MM.1S (cell line): ENCODE measurements around the gene PACRG.

Experiments
- DNase-seq: peaks from one replicate; pipeline ENCODE4 v3.0.0-alpha.2; 2015
- H2AFZ ChIP-seq: fragments of 300-600 bp; sonication (generic); 2 replicates; pipeline ENCODE4 v1.6.0; 2016; ENCODE audit warnings: antibody characterized with exemption, low read length
- H3F3A ChIP-seq: fragments of 300-600 bp; sonication (generic); 2 replicates; pipeline ENCODE4 v1.6.1; 2016; ENCODE audit warnings: mild to moderate bottlenecking, antibody characterized with exemption, low read length, moderate library complexity, mixed read lengths; ENCODE audit not compliant: insufficient read depth
- H3K27ac ChIP-seq: fragments of 300-600 bp; sonication (generic); 2 replicates; pipeline ENCODE4 v1.5.1; 2016; ENCODE audit warnings: mild to moderate bottlenecking, low read length
- H3K27me3 ChIP-seq: fragments of 300-600 bp; sonication (generic); replicated peaks from 2 replicates; pipeline ENCODE4 v1.6.0; 2016; ENCODE audit warnings: low read length; ENCODE audit not compliant: insufficient read depth
- H3K36me3 ChIP-seq: fragments of 300-600 bp; sonication (generic); replicated peaks from 2 replicates; pipeline ENCODE4 v1.6.1; 2016; ENCODE audit warnings: mild to moderate bottlenecking, low read length, mixed read lengths; ENCODE audit not compliant: insufficient read depth
- H3K4me1 ChIP-seq: fragments of 300-600 bp; sonication (generic); 2 replicates; pipeline ENCODE4 v1.6.1; 2016; ENCODE audit warnings: low read length, mixed read lengths
- H3K4me2 ChIP-seq: fragments of 300-600 bp; sonication (generic); 2 replicates; pipeline ENCODE4 v1.6.0; 2016; ENCODE audit warnings: low read depth, low read length
- H3K4me3 ChIP-seq: fragments of 300-600 bp; sonication (generic); 2 replicates; pipeline ENCODE4 v1.5.1; 2016; ENCODE audit warnings: low read length, mixed read lengths
- H3K79me2 ChIP-seq: fragments of 300-600 bp; sonication (generic); 2 replicates; pipeline ENCODE4 v1.6.1; 2016; ENCODE audit warnings: mixed run types, low read length, mixed read lengths
- H3K9ac ChIP-seq: fragments of 300-600 bp; sonication (generic); 2 replicates; pipeline ENCODE4 v1.6.1; 2016; ENCODE audit warnings: low read length, mixed read lengths
- H3K9me2 ChIP-seq: fragments of 300-600 bp; sonication (generic); replicated peaks from 2 replicates; pipeline ENCODE4 v1.6.1; 2016; ENCODE audit warnings: mild to moderate bottlenecking, low read length, mixed read lengths; ENCODE audit not compliant: insufficient read depth
- H3K9me3 ChIP-seq: fragments of 300-600 bp; sonication (generic); replicated peaks from 2 replicates; pipeline ENCODE4 v1.6.1; 2016; ENCODE audit warnings: mild to moderate bottlenecking, low read length, mixed read lengths; ENCODE audit not compliant: insufficient read depth
- H4K20me1 ChIP-seq: fragments of 300-600 bp; sonication (generic); 2 replicates; pipeline ENCODE4 v1.6.1; 2016; ENCODE audit warnings: mild to moderate bottlenecking, low read length, moderate library complexity, mixed read lengths; ENCODE audit not compliant: insufficient read depth
- CTCF ChIP-seq: fragments of 300-600 bp; sonication (generic); IDR thresholded peaks from 2 replicates; pipeline ENCODE4 v1.5.1; 2016; ENCODE audit warnings: antibody characterized with exemption, low read length, mixed read lengths
- EZH2 ChIP-seq: fragments of 300-600 bp; sonication (generic); optimal IDR thresholded peaks from 2 replicates; pipeline ENCODE3; 2017; ENCODE audit warnings: low read depth, mild to moderate bottlenecking, antibody characterized with exemption, low read length, mixed read lengths
- EZH2phosphoT487 ChIP-seq: fragments of 300-600 bp; sonication (generic); IDR thresholded peaks from 2 replicates; pipeline ENCODE4 v1.6.1; 2018; ENCODE audit warnings: antibody characterized with exemption, low read length

PACRG gene

DNA sequence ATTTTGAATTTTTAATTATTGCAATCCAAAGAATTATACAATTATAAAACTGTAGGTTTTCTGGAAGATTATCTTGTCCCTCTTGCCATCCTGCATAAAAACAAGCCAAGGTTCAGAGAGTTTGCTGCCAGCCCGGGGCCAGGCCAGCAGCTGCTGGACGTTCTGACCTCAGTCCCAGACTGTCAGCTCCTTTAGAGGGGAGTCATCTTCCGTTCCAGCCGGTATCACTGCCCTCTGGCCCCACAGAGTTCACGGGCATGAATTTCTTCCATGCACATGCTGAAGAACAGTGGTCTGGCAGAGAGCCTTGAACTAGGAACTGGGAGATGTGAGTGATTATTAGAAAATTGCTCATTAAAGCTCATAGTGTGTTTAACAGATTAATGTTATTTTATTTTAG is 556.4 kb downstream of the PACRG start:
- Histone ChIP-seq H3K79me2 (no peaks in the 10 kb centered on the region), H3K4me3 (no peak overlapping the region), H3K27me3 (no peaks in the 10 kb centered on the region), H3K36me3 (no peaks in the 10 kb centered on the region), H3K9ac (no peak overlapping the region), H4K20me1 (no peaks in the 10 kb centered on the region), H3K9me3 (no peaks in the 10 kb centered on the region), H3F3A (no peaks in the 10 kb centered on the region), H3K4me2 (no peak overlapping the region), H3K9me2 (no peaks in the 10 kb centered on the region), H2AFZ (no peak overlapping the region), H3K27ac (no peak overlapping the region), H3K4me1 (no peaks in the 10 kb centered on the region)
- no peak for TF ChIP-seq EZH2
- TF ChIP-seq EZH2phosphoT487, result no peak
- TF ChIP-seq CTCF, result no peak
- DNase-seq, result no peak

GRCh38 chr6:163285691-163286090 is 557.9 kb downstream of the PACRG start:
- Histone ChIP-seq H3K4me2 (no peak overlapping the region), H4K20me1 (no peaks in the 10 kb centered on the region)

DNA sequence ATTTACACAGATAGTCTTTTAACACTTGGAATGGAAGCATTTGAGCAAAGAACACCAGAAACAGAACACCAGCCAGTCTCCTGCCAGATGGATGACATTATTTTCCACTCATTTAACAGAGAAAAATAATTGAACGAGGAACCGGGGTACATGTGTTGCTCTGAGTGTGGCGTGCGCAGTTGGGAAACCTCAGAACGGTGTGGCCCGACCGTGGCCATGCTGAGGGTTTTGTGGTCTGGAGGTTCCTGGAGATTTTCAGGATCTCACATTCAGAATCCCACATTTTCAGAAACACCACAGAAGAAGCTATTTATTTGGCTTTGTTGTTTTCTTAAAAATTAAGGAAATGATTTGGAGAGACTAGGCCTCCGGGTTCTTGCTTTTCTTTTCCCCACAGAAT is 559.9 kb downstream of the PACRG start:
- no peak overlapping the region for H3K27ac ChIP-seq
- H3F3A ChIP-seq, result no peaks in the 10 kb centered on the region
- no peaks in the 10 kb centered on the region for H3K9me3 ChIP-seq
- no peaks in the 10 kb centered on the region for H3K9me2 ChIP-seq
- H3K4me2 ChIP-seq, result no peak overlapping the region
- no peak overlapping the region for H3K4me3 ChIP-seq
- H3K9ac ChIP-seq, result no peak overlapping the region
- no peak overlapping the region for H2AFZ ChIP-seq
- DNase-seq, result no peak
- no peaks in the 10 kb centered on the region for H3K27me3 ChIP-seq
- H3K4me1 ChIP-seq, result no peaks in the 10 kb centered on the region
- no peaks in the 10 kb centered on the region for H4K20me1 ChIP-seq
- no peaks in the 10 kb centered on the region for H3K79me2 ChIP-seq
- no peaks in the 10 kb centered on the region for H3K36me3 ChIP-seq
- TF ChIP-seq EZH2phosphoT487, result no peak
- no peak for TF ChIP-seq EZH2
- TF ChIP-seq CTCF, result no peak

More at GRCh38 chr6:163285691-163286090, 557.9 kb downstream of the PACRG start:
- H3K27ac ChIP-seq, result no peak overlapping the region
- H3F3A ChIP-seq, result no peaks in the 10 kb centered on the region
- no peak for DNase-seq
- H3K9ac ChIP-seq, result no peak overlapping the region
- H3K4me1 ChIP-seq, result no peaks in the 10 kb centered on the region
- H3K36me3 ChIP-seq, result no peaks in the 10 kb centered on the region
- H3K9me2 ChIP-seq, result no peaks in the 10 kb centered on the region
- H3K27me3 ChIP-seq, result no peaks in the 10 kb centered on the region
- no peaks in the 10 kb centered on the region for H3K9me3 ChIP-seq
- H3K4me3 ChIP-seq, result no peak overlapping the region
- no peak overlapping the region for H2AFZ ChIP-seq
- TF ChIP-seq EZH2 (no peak), EZH2phosphoT487 (no peak), CTCF (no peak)
- H3K79me2 ChIP-seq, result no peaks in the 10 kb centered on the region
